Measurements from ENCODE around the gene TRIL.
A peak's percentile ranks its signal among the peaks of the same experiment; 100 is the strongest.

TRIL gene

GRCh38 chr7:28940741-28941384, 17.3 kb downstream of the TRIL start:
- DNase-seq: no peak

- DNase-seq: no peak
Observed at GRCh38 chr7:28939844-28940544, 18.1 kb downstream of the TRIL start.

GRCh38 chr7:28939367-28939766, 18.8 kb downstream of the TRIL start:
- no peak for DNase-seq

- no peak for DNase-seq
Observed at GRCh38 chr7:28937619-28938018, 20.5 kb downstream of the TRIL start.

GRCh38 chr7:28937103-28937502, 21.0 kb downstream of the TRIL start:
- DNase-seq: no peak

GRCh38 chr7:28933846-28934320, 24.2 kb downstream of the TRIL start:
- DNase-seq: no peak

- DNase-seq: no peak
Observed at GRCh38 chr7:28931565-28931964, 26.6 kb downstream of the TRIL start.

- DNase-seq: peak; percentile 5
Observed at GRCh38 chr7:28926871-28927597, 31.1 kb downstream of the TRIL start.

GRCh38 chr7:28922624-28923331, 35.4 kb downstream of the TRIL start:
- DNase-seq: peak; percentile 57

- no peak for DNase-seq
Observed at GRCh38 chr7:28921822-28922221, 36.3 kb downstream of the TRIL start.

- DNase-seq: no peak
Observed at GRCh38 chr7:28920424-28920823, 37.7 kb downstream of the TRIL start.

- DNase-seq: no peak
Observed at GRCh38 chr7:28919510-28919909, 38.6 kb downstream of the TRIL start.

GRCh38 chr7:28908775-28909174, 49.4 kb downstream of the TRIL start:
- DNase-seq: no peak

- no peak for DNase-seq
Observed at GRCh38 chr7:28905464-28905863, 52.7 kb downstream of the TRIL start.

GRCh38 chr7:28904578-28905048, 53.5 kb downstream of the TRIL start:
- no peak for DNase-seq

GRCh38 chr7:28903730-28904577, 54.2 kb downstream of the TRIL start:
- no peak for DNase-seq
